NCI-H2196 (cell line): Measurements from ENCODE around the gene ZDHHC14.
"Not testable (repeated sequence)": the region's sequence is repeated elsewhere in the genome, so short reads cannot be mapped to it uniquely, and the experiment has no call there.

Source experiments
- DNase-seq: peaks from one replicate; lab custom pipeline; 2025; ENCODE audit not compliant: unreplicated experiment; lab: John Stamatoyannopoulos, UW

ZDHHC14 gene

DNA sequence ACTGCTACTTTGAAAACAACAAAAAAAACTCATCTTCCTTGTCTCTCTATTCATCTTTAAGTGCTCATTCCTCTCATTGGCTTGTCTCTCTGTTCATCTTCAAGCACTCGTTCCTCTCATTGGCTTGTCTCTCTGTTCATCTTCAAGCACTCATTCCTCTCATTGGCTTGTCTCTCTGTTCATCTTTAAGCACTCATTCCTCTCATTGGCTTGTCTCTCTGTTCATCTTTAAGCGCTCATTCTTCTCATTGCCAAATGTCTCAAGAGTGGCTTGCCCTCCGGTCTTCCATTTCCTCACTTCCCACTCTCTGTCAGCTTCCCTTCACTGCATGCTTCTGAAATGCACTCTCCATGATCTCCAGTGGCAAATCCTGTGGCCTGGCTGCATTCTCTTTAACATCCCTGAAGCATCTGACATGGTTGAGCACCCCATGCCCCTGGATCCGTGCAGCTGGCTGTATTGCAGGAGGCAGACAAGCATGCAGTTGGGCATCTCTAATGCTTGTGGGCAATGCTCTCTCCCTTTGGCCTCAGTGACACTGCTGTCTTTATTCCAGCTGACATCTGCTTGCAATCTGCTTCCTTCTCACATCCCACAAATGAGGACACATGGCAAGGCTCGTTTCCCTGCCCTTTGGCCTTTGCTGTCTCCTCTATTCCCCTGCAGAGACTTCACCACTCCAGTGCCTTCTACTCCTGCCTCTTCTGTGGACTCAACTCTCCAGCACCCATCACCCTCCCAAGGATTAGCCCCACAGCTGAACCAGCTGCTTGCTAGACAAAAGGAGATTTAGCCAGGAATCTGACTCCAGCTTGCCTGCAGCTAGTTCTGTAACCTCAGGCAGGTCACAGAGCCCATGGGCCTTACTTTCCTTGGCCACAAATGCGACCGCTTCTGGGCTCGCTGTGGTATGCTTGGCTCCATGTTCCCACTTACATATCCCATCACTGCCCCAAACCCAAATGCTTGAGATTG is 298.9 kb downstream of the ZDHHC14 start:
- DNase-seq, result no peak

DNA sequence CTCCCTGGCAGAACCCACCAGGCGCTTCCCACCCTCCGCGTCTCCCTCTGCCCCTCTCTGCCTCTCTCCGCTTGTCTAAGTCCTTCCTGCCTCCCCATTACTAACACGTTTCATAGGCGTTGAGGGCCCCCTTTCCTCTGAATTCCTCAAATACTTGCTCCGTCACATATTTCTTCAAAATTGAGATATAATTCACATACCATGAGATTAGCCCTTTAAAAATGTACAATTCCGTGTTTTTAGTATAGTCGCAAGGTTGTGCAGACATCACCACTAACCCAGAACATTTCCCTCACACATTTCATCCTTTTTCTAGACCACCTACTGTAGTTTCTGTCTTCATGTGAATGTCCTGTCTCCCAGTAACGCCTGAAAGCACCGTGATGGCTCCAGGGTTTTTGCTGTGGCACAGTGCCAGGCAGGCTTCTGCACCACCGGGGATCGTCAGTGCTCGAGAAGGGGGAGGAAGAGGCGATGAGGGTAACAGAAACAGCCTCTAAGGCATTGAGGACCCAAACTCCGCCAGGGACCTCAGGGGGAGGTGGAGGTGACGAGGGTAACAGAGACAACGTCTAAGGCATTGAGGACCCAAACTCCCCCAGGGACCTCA is 300.2 kb downstream of the ZDHHC14 start:
- no peak for DNase-seq

DNA sequence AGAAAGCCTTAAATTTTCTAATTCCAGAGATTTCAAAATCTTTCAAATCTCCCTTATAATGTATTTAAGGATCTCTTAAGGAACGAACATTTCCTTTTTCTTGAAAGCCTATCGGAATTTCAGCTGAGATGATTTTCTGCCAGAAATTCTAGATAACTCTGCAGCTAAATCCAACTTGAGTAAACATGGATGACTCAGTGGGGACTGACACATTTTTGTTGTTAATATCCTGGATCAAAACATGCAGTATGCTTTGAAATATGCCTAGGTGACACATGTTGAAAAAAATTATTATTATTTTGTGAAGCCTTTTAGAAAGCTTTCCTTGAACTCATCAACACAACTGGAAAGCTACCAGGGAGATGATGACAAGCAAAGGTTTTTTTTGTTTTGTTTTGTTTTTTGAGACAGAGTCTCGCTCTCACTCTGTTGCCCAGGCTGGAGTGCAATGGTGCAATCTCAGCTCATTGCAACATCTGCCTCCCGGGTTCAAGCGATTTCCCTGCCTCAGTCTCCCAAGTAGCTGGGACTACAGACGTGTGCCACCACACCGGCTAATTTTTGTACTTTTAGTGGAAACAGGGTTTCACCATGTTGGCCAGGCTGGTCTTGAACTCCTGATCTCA is 302.0 kb downstream of the ZDHHC14 start:
- DNase-seq, result no peak

DNA sequence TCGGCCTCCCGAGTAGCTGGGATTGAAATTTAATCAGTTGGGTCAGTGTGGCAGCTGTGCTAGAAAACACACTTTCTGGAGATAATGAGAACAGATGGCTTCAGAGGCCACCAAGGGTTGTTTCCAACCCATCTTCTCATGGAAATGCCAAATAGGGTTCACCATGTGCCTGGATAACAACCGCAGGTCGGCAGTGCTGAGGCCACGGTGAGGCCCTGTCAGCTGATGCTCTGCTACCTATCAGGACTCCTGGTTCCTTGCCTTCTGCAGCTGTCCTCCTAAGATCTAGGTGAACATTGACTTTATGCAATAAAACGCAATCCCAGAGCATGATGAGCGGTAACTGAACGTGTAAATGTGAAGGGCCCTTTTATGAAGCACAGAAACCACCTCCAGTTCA is 302.7 kb downstream of the ZDHHC14 start:
- DNase-seq, result no peak

DNA sequence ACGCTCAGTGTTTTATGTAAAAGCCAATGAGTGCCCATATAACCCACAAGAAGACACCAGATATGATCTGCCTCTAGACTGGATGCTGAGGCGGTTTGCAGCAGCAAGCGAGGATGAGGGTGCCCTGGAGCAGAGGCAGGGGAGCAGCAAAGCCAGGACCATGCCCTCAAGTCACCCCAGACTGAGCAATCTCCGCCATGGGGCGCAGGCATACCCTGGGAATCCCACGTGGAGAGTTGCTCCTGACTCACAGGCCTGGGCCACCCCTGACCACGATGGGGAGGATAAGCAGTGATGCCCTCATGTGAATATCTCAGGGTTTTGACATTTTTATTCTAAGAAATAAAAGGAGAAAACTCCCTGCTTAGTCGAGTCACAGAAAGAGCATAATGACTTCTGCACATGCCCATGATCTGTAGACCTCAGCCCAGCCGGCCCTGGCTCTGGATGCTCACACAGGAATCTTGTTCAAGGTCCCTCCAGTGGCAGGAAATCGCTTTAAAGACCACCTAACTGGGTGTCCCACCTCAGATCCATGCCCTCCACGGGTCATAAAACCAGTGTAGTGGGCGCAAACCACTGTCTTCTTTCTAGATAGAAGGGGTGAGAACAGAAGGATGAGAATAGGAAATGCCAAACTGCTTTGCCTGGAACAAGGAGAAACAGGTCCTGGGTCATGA is 303.8 kb downstream of the ZDHHC14 start:
- no peak for DNase-seq

DNA sequence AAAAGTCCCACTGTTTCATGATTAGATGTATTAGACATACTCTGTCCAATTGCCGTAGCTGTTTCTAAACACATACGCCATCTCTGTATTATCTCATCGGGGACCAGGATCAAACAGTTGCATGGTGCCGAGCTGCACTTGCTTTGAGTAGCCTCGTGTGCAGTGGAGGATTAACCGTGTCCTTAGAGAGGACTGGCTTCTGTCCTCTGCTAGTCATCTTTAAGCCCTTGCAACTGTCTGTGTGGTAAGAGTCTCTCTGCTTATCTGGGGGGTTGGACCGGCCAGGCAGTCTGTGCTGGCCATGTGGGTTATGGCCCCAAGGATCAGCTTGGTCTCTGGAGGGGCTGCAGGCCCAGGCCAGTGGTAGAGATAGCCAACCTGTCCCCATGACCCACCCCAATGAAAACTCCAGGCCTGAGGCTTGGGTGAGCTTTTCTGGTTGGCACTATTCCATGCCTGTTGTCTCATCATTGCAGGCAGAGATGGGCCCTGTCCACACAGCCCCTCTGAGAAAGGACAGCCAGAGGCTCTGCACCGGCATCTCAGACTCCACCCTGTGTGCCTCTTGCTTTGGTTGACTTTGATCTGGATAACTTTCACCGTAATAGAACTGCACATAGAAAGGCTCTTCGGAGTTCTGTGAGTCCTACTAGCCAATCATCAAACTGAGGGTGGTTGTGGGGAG is 304.7 kb downstream of the ZDHHC14 start:
- DNase-seq, result no peak

DNA sequence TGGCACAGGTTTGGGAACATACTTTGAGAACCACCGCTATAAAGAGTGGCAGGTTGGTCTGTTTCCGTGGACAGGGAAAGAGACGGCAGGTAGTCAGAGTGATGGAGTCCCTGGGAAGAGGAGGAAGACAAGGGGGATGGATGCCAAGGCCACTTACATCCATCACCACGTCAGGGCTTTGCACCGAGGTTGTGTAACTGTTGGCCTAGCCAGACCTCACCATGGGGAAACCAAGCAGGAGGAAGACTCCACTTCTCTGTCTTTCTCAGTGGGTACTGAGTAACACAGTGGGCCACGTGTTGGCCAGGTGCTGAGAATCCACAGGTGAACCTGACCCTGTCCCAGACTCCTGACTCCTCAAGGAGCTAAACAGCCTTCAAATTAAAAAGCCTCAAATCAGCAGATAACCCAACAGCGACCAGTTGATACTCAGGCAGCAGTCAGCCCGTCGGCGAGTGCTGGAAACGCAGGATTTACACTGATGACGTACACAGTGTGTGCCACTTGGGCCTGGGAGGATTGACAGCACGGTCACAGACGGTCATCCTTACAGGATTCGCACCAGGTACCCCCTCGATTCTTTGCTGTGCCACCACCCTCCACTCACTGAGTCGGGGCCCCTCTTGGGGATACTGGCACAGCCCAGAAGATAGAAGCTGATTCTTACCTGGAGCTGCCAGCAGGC is 307.4 kb downstream of the ZDHHC14 start:
- no peak for DNase-seq

DNA sequence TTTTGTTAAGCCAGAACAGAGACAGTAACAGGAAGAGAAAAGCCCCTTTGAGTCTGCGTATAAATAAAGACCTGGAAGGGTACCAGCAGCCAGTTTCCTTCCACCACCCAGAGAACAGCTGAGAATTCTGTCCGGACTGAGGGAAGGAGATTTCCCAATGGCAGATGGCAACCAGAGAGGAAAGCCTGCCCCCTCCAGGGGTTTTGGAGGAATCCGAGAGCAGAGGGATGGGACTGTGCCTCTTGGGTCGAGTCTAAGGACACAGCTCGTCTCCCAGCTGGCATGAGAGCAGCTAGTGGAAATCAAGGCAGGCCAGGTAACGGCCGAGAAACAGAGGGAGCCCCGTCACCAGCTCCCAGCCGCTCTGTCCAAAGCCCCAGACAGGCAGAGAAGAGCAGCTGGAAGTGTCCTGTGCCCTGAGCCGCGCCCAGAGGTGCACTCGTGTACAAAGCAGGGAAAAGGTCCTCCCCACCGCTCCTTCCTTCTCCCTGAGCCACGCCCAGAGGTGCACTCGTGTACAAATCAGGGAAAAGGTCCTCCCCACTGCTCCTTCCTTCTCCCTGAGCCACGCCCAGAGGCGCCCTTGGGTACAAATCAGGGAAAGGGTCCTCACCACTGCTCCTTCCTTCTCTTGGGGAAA is 308.1 kb downstream of the ZDHHC14 start:
- DNase-seq, result no peak

DNA sequence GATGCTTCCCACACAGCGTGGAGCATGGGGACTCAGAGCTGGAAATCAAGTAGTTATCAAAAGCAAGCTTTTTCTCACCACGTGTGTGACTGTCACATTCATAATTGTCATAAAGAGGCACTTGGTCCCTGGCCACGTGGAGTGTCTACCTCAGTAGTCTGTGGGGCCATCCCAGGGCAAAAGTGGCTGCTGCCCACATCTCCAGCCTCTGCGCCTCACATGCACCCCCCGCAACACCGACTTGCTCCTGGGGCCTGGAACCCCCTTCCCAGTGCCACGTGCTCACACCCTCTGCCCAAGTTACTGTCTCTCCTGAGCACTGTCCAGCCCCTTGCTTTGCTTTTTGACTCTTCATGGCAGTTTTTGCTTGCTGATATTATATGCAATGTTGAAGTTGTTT is 308.9 kb downstream of the ZDHHC14 start:
- no peak for DNase-seq

DNA sequence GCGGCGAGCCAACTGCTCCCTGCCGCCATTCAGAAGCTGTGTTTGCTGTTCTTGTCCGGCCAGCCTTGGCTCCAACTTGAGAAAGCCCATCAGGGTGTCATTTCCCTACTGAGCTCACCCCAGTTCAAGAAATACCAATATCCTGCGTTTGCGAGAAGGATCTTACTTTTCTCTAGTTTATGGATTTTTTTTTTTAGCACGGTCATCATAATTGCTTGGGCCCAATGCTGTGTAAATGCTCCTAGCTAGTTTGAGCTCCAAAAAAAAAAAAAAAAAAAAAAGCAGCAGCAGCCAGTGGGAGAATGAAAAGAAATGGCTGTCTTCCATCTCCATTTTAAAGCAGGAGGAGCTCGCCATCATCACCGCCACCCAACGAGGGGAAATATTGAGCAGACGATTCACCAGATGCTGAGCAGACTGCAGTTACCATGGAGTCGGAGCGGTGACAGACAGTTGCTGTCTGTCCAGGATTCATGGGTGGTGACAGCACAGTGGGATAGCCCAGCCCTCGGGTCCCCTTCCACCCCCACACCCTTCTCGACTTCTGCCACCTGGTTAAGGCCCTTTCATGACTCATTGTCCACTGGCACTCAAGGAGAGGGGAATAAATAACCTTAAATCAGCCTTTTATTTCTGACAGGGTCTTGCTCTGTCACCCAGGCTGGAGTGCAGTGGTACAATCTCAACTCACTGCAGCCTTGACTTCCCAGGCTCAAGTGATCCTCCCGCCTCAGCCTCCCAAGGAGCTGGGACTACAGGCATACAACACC is 309.6 kb downstream of the ZDHHC14 start:
- DNase-seq, result no peak

DNA sequence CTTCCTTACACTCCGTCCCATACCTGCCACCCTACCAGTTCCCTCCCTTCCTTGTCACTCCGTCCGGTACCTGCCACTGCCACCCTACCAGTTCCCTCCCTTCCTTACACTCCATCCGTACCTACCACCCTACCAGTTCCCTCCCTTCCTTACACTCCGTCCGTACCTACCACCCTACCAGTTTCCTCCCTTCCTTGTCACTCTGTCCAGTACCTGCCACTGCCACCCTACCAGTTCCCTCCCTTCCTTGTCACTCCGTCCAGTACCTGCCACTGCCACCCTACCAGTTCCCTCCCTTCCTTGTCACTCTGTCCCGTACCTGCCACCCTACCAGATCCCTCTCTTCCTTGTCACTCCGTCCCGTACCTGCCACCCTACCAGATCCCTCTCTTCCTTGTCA is 310.6 kb downstream of the ZDHHC14 start:
- not testable (repeated sequence) for DNase-seq

DNA sequence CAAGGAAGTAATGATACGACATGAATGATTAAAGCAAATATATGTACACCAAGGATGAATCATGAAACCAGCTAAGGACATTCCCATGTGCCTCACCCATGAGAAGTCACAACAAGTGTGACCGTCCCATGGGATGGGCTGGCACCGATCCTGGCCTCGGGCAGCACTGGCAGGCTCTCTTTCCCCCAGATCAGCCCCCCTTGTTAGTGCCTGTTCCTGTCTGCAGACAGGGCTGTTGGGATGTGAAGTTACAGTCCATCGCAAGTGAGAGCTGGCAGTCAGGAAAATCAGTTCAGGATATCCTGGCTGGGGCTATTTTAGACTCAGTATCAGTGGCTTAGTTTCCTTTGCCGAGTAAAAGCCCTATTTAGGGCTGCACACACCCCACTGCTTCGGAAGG is 312.9 kb downstream of the ZDHHC14 start:
- DNase-seq, result no peak

DNA sequence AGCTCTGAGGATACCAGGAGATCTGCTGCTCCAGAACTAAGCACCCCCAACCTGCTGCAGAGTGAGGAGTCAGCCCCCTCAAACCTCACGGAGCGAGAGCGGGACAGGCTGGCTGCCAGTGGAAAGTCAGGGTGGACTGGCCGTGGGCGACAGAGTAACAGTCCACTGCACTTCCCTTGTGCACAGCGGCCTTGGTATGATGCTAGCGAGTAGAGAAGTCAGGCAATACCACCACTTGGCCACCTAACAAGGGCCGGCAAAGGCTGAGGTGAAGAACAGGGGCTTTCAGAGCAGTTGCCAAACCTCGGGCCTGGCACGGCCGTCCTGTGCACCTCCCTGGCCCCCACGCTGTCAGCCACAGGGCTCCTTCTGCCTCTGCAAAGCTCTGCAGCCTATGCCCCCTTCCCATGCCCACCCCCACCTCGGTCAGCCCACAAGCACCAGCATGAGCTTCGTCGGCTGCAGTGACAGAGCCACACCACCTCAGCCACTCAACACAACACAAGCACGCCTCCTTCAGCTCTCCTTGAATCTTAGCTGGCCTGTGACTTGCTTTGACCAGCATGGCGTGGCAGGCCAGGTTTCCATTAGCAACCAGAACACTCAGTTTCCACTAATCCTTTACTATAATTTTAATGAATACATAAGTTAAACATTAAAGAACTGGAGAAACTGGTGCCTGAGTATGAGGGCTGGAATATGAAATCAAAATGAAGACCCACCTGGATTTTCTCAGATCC is 314.5 kb downstream of the ZDHHC14 start:
- no peak for DNase-seq

DNA sequence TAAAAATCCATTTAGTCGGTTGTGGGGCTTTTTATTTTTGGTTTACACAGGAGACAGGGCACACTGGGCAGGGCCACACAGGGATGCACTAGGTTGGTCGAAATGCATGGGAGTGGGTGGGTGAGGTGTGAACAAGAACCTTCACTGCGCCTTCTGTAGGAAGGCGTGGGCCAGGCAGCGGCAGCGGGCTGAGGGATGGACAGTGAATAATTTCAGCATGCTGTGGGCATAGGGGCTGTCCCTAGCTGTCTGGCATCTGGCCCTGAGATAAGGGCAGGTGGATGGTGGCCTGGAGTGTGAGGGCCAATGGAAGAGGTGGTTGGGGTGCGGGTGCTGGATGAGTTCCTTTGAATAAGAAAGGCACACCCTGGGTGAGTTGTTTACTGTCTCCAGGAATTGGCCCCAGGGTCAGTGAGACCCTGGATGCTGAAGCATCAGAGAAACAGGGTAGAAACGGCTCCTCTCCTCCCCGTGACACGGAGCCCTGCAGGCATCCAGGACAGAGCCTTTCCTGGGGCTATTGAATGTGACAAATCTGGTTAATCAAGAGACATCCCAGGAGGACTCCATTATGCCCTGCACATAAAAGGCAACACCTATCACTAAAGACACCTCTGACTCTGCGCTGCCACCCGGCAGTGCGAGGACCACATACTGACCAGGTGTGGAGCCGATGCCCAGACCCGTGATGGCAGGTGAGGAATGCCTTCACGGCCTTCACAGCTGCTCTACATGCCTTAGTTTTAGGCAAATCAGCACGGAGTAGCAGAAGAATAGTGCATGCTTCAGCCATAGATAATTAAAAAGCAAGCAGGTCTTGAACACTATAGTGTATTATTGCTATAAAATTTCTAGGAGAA is 319.0 kb downstream of the ZDHHC14 start:
- DNase-seq, result no peak

DNA sequence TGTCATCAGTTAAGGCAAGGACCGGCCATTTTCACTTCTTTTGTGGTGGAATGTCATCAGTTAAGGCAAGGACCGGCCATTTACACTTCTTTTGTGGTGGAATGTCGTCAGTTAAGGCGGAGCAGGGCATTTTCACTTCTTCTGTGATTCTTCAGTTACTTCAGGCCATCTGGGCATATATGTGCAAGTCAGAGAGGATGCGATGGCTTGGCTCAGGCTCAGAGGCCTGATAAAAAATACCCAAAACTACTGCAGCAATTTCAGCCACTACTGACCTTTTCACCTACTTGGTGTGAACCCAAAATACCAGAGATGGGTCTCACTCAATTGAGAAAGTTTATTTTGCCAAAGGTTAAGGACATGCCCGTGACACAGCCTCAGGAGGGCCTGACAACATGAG is 325.4 kb downstream of the ZDHHC14 start:
- not testable (repeated sequence) for DNase-seq

DNA sequence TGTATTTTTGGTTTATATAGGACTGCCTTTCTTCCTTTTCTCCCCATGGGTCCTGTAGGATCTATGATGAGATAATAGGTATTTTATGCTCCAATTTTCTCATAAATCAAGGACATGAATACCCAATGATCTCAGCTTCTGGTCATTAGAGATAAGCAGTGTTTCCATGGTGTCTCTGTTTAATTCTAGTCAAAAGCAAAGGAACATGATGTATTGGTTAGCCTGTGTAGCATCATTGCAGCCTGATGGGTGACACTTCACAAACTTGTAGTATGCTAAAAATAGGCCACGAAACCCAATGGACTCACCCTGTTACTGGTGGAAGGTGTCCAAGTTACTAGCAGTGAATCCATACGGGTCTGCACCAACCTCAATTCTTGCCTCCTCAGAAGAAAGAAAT is 325.9 kb downstream of the ZDHHC14 start:
- no peak for DNase-seq

DNA sequence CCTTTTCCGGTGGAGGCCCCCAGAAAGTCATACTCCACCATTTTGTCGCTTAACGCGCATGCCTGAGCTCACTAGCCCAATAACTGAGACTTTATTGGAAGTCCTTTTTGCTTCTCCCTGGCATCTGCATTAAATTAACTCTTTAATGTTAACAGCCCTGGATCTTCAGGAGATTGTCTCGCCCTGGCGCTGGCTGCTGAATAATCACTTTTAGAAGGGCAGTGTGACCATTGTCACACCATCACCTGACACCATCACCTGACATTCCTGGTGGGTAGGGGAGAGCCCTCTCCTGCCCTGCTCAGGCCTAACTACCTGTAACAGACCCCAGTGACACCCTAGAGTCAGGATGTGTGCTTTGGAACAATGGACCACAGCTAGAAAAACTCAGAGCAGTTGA is 326.6 kb downstream of the ZDHHC14 start:
- DNase-seq, result no peak
